GM12892 (cell line): Measurements from ENCODE around the gene ADCYAP1.

Source experiments
- POLR2A ChIP-seq: IDR thresholded peaks from 2 replicates; pipeline ENCODE4 v1.6.1; 2011; ENCODE audit warnings: low read depth, low read length, control low read depth
- POLR2AphosphoS5 ChIP-seq: IDR thresholded peaks from 2 replicates; pipeline ENCODE4 v1.6.1; 2011; ENCODE audit warnings: low read depth, low read length, control low read depth
- TAF1 ChIP-seq: IDR thresholded peaks from 2 replicates; pipeline ENCODE4 v1.6.1; 2011; ENCODE audit warnings: low read depth, mild to moderate bottlenecking, control low read depth, low read length, borderline replicate concordance

DNA sequence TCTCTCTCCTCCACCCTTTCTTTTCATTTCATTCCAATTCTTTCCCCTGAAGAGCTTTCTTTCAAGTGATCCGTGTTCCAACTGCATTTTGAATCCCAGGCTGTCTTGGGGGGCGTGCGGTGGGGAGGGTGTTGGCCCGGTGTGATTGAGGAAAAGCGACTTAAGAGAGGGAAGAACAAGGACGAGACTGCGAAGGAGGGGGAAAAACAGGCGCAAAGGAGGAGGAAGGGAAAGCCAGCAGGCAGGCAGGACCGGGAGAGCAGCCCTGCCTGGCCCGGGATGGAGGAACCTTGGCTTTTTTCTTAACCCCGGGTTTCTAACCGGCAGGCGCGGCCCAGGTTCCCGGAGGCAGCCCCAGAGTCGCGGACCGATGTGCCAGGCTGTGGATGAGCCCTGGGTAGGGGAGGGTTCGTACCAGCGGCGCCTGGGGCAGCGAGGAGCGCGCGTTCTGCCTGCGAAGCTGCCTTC is 1.3 kb downstream of the ADCYAP1 start:
- TF ChIP-seq POLR2A (no peak), POLR2AphosphoS5 (no peak), TAF1 (no peak)
